ENCODE results near the gene KRTAP5-5.
"Not testable (repeated sequence)": the region's sequence is repeated elsewhere in the genome, so short reads cannot be mapped to it uniquely, and the experiment has no call there.

The KRTAP5-5 gene

DNA sequence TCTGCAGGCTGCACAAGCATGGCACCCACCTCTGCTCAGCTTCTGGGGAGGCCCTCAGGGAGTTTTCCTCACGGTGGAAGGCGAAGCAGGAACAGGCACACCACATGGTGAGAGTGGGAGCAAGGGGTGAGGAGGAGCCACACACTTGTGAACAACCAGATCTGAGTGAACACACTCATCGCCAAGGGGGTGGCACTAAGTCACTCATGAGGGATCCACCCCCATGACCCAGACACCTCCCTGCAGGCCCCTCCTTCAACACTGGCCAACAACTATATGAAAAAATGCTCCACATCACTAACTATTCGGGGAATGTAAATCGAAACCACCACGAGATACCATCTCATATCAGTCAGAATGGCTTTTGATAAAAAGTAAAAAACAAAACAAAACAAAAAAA is 30.8 kb upstream of the KRTAP5-5 start:
- TF ChIP-seq, protein P1, sequence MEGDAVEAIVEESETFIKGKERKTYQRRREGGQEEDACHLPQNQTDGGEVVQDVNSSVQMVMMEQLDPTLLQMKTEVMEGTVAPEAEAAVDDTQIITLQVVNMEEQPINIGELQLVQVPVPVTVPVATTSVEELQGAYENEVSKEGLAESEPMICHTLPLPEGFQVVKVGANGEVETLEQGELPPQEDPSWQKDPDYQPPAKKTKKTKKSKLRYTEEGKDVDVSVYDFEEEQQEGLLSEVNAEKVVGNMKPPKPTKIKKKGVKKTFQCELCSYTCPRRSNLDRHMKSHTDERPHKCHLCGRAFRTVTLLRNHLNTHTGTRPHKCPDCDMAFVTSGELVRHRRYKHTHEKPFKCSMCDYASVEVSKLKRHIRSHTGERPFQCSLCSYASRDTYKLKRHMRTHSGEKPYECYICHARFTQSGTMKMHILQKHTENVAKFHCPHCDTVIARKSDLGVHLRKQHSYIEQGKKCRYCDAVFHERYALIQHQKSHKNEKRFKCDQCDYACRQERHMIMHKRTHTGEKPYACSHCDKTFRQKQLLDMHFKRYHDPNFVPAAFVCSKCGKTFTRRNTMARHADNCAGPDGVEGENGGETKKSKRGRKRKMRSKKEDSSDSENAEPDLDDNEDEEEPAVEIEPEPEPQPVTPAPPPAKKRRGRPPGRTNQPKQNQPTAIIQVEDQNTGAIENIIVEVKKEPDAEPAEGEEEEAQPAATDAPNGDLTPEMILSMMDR (IDR thresholded peaks at IDR 0.05; ENCODE audit: insufficient read depth, low read length, poor library complexity, severe bottlenecking): no peak
- DNase-seq (ENCODE audit: extremely low read depth, insufficient read length): no peak
- no peaks in the 10 kb centered on the region for H3K27me3 ChIP-seq (replicated peaks; ENCODE audit: control insufficient read depth, insufficient read depth, low read length)
- H3K4me3 ChIP-seq (replicated peaks; ENCODE audit: low read depth, low read length): no peak overlapping the region
- H3K36me3 ChIP-seq (ENCODE audit: control insufficient read depth, insufficient read depth, low read length): no peaks in the 10 kb centered on the region

DNA sequence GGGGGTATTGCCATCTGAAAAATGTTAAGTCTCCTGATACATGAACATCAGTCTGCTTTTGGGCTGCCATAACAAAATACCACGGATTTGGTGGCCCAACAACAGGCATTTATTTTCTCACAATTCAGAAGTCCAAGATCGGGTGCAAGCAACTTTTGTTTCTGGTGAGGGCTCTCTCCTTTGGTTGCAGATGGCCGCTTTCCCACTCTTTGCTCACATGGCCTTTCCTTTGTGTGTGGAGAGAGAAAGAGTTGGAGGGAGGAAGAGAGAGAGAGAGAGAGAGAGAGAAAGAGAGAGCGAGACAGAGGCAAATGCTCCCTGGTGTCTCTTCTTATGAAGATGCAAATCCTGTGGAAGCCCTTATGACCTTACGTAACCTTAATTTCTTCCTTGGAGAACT is 28.9 kb upstream of the KRTAP5-5 start:
- Histone ChIP-seq H3K4me3 (replicated peaks; ENCODE audit: low read depth, low read length) (no peak overlapping the region), H3K27me3 (replicated peaks; ENCODE audit: control insufficient read depth, insufficient read depth, low read length) (no peaks in the 10 kb centered on the region; the same call in 1 of the 2 replicates)

DNA sequence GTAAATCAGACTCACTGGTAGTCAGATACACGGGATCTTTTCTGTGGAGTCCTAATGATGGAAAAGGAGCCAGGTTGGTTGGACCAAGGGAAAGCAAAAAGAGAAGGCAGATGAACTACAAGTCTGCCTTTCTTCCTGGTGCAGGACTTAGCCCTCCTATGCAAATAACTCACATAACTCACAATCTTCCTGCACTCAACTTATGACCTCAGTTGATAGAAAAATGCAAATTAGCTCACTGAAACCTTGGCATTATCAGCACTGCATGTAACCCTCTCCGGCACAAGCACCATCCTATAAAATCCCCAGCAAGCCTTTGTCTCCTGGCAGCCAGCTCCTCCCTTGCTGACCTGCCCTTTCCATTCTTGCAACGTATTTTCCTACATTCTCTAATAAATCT is 27.9 kb upstream of the KRTAP5-5 start:
- DNase-seq (ENCODE audit: extremely low read depth, insufficient read length); H3K27me3 ChIP-seq (replicated peaks; ENCODE audit: control insufficient read depth, insufficient read depth, low read length); H3K4me3 ChIP-seq (replicated peaks; ENCODE audit: low read depth, low read length); H3K36me3 ChIP-seq (ENCODE audit: control insufficient read depth, insufficient read depth, low read length): not testable (repeated sequence)

More for the DNA sequence above, 28.9 kb upstream of the KRTAP5-5 start:
- DNase-seq (ENCODE audit: extremely low read depth, insufficient read length): no peak
- H3K36me3 ChIP-seq (ENCODE audit: control insufficient read depth, insufficient read depth, low read length): no peaks in the 10 kb centered on the region
- TF ChIP-seq, protein P1 (IDR thresholded peaks at IDR 0.05; ENCODE audit: insufficient read depth, low read length, poor library complexity, severe bottlenecking): no peak

DNA sequence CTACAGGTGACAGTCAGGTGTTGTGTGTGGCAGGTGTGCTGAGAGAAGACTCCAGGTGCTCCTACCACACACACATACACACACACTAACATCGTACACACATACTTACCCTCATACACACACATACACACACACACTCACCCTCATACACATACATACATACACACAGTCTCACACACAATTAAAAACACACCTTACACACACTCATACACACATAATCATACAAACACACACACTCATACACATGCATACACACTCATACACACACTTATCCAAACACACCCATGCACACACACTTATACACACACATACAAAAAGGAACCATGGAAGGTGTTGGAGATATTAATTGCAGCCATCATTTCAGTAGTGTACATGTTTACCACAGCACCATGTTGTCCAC is 25.9 kb upstream of the KRTAP5-5 start:
- no peak for DNase-seq (ENCODE audit: extremely low read depth, insufficient read length)
- H3K27me3 ChIP-seq (replicated peaks; ENCODE audit: control insufficient read depth, insufficient read depth, low read length): no peaks in the 10 kb centered on the region; the same call in none of the 2 replicates
- TF ChIP-seq, protein P1 (IDR thresholded peaks at IDR 0.05; ENCODE audit: insufficient read depth, low read length, poor library complexity, severe bottlenecking): no peak

DNA sequence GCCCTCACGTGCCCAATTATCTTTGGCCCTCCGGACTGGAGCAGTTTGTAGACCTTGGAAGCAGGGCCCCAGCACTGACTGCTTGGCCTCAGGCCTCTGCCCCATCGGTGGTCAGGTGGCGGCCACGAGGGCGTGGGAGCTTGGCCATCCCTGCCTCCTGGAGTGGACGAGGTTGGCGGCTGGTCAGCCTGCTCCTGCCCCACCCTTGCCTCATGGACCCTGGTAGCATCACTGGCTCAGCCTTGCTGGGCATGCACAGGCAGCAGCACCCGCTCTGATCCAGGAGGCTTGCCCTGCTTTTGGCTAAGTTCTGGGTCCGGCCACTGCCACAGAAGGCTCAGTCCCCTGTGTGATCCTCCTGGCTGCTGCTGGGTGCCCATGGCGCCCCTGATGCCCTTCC is 25.4 kb upstream of the KRTAP5-5 start:
- Histone ChIP-seq H3K36me3 (ENCODE audit: control insufficient read depth, insufficient read depth, low read length) (no peaks in the 10 kb centered on the region), H3K4me3 (replicated peaks; ENCODE audit: low read depth, low read length) (no peak overlapping the region), H3K27me3 (replicated peaks; ENCODE audit: control insufficient read depth, insufficient read depth, low read length) (no peaks in the 10 kb centered on the region; the same call in none of the 2 replicates)
- TF ChIP-seq, protein P1 (IDR thresholded peaks at IDR 0.05; ENCODE audit: insufficient read depth, low read length, poor library complexity, severe bottlenecking): no peak
- DNase-seq (ENCODE audit: extremely low read depth, insufficient read length): no peak

More for the DNA sequence above, 25.9 kb upstream of the KRTAP5-5 start:
- no peak overlapping the region for H3K4me3 ChIP-seq (replicated peaks; ENCODE audit: low read depth, low read length)
- H3K36me3 ChIP-seq (ENCODE audit: control insufficient read depth, insufficient read depth, low read length): no peaks in the 10 kb centered on the region

DNA sequence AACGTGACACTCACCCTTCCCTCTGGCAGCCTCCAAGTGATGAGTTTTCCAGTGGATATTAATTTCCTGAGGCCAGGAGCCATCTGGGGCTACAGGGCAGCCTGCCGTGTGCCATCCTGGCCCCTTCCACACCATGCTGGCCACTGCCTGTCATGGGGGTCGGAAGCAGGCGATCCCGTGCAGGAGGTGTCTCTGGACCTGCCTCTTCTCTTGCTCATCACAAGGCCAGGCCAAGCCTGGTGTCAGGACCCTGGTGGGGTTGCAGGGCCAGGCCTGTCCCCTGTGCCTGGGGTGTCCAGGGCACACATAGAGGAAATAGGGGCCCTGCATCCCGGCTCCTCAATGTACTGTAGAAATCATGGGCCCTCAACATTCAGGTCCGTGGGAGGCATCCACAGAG is 24.9 kb upstream of the KRTAP5-5 start:
- DNase-seq (ENCODE audit: extremely low read depth, insufficient read length): no peak
- H3K36me3 ChIP-seq (ENCODE audit: control insufficient read depth, insufficient read depth, low read length): no peaks in the 10 kb centered on the region
- H3K27me3 ChIP-seq (replicated peaks; ENCODE audit: control insufficient read depth, insufficient read depth, low read length): no peaks in the 10 kb centered on the region; the same call in none of the 2 replicates
- H3K4me3 ChIP-seq (replicated peaks; ENCODE audit: low read depth, low read length): no peak overlapping the region
- TF ChIP-seq, protein P1 (IDR thresholded peaks at IDR 0.05; ENCODE audit: insufficient read depth, low read length, poor library complexity, severe bottlenecking): no peak

DNA sequence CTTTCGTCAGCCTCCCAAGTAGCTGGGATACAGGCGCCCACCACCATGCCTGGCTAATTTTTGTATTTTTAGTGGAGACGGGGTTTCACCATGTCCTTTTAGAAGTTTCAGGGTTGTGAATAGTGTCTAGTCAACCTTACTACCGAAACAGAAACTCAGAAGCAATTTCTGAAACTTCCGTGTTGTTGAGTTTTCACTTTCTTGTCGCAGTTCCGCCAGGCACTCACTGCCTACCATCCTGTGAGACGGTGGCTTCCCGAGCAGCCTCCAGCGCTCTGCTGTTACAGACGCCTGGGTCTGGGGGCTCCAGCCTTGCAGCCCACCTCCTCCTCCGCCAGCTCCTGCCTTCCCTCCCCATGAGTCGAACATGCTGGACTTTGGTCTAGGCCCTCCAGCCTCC is 23.7 kb upstream of the KRTAP5-5 start:
- peak; percentile 44 for DNase-seq (ENCODE audit: extremely low read depth, insufficient read length)
- not testable (repeated sequence) for H3K36me3 ChIP-seq (ENCODE audit: control insufficient read depth, insufficient read depth, low read length); H3K4me3 ChIP-seq (replicated peaks; ENCODE audit: low read depth, low read length); H3K27me3 ChIP-seq (replicated peaks; ENCODE audit: control insufficient read depth, insufficient read depth, low read length)

DNA sequence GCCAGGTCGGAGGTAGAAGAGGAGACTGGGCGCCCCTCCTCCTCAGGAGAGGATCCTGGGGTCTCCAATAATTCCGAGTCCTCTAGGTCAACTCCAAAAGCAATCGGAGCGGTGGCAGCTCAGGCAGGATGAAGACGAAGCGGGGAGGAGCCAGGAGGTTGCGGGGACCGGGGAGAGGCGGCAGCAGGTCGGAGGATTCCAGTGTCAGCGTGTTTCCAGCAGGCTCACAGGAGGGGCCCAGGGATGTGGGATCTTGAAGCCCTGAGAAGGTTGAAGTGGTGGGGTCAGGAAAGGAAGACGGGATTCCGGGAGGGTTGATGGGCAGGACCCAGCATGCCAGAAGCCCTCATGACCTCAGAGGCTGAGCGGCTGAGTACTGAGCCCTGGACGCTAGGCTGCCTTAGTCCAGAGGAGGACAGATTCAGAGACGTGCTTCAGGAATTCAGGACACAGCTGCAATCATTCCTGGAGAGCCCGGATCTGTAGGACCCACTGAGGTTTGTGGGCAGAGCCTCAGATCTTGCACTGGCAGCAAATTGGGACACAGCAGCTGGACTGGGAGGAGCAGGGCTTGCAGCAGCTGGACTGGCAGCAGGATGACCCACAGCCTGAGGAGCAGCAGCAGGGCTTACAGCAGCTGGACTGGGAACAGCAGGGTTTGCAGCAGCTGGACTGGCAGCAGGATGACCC is 22.3 kb upstream of the KRTAP5-5 start:
- H3K36me3 ChIP-seq (ENCODE audit: control insufficient read depth, insufficient read depth, low read length); H3K27me3 ChIP-seq (replicated peaks; ENCODE audit: control insufficient read depth, insufficient read depth, low read length); DNase-seq (ENCODE audit: extremely low read depth, insufficient read length); H3K4me3 ChIP-seq (replicated peaks; ENCODE audit: low read depth, low read length): not testable (repeated sequence)

DNA sequence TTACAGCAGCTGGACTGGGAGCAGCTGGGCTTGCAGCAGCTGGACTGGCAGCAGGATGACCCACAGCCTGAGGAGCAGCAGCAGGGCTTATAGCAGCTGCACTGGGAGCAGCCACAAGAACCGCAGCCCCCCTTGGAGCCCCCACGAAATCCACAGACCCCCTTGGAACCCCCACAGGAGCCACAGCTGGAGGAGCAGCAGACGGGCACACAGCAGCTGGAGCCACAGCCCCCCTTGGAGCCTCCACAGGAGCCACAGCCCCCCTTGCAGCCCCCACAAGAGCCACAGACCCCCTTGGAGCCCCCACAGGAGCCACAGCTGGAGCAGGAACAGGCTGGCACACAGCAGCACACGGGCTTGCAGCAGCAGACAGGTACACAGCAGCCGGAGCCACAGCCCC is 21.7 kb upstream of the KRTAP5-5 start:
- not testable (repeated sequence) for H3K27me3 ChIP-seq (replicated peaks; ENCODE audit: control insufficient read depth, insufficient read depth, low read length); DNase-seq (ENCODE audit: extremely low read depth, insufficient read length); H3K4me3 ChIP-seq (replicated peaks; ENCODE audit: low read depth, low read length); H3K36me3 ChIP-seq (ENCODE audit: control insufficient read depth, insufficient read depth, low read length)

Data from GM06990 (cell line).